ENCODE measurements around the gene SMIM32. TPM values are rescaled to one million over a fixed set of nuclear protein-coding genes. Genes with fewer than 3 reads are reported as not detected.

The SMIM32 gene
- total RNA-seq, 2 donors from 2014 or later: 0.36 to 1.9 TPM

GRCh38 chr5:136225796-136226195 is 32.8 kb upstream of the SMIM32 start:
- H3K27ac ChIP-seq: no peak overlapping the region
- H3K4me3 ChIP-seq: no peak overlapping the region
- DNase-seq (ENCODE audit: low spot score): no peak
- H3K4me1 ChIP-seq (replicated peaks): no peaks in the 10 kb centered on the region
- WGBS: 31% methylated on average over 2 of the region's 2 CpGs
- intact Hi-C loops (cut with DNase I): no loop called here
- no peak for TF ChIP-seq POLR2A (IDR thresholded peaks at IDR 0.05)
- TF ChIP-seq POLR2AphosphoS5 (IDR thresholded peaks at IDR 0.05): peak; percentile 18
- no peaks in the 10 kb centered on the region for H3K27me3 ChIP-seq (replicated peaks; ENCODE audit: insufficient read depth)
- no peaks in the 10 kb centered on the region for H3K9me3 ChIP-seq
- no peaks in the 10 kb centered on the region for H3K36me3 ChIP-seq

DNA sequence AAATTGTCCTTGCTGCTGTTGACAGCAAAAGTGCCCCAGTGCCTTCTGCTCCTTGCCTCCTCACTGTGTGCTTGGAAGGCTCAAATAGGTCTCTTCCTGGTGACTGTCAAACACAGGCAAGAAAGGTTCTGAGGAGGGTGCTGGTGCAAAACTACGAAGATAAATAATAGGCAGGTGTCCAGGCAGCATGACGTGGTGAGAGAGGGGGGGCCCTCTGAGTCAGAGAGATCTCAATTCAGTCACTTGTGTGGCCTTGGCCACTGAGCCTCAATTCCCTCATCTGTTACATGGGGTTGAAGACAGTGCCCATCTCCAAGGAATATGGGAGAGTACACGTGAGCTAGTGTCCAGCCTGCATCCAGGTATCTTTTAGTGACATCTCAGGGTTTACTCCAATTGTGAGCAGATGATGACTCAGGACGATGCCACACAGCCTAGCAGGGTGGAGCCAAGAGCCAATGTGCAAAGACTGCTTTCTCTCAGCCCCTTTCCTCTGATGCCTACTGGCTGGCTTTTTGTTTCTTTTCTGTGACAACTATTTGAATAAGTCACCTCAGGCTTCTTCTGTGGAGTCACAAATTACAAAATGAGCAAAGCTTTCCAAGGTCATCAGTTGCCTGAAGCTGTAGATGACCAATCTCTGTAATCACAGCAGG is 29.7 kb upstream of the SMIM32 start:
- intact Hi-C loops (cut with DNase I): no loop called here
- Histone ChIP-seq H3K4me3 (no peak overlapping the region), H3K27ac (no peak overlapping the region), H3K36me3 (no peaks in the 10 kb centered on the region), H3K27me3 (replicated peaks; ENCODE audit: insufficient read depth) (no peaks in the 10 kb centered on the region), H3K9me3 (no peaks in the 10 kb centered on the region), H3K4me1 (replicated peaks) (no peaks in the 10 kb centered on the region)
- DNase-seq (ENCODE audit: low spot score): no peak
- 68% methylated on average over 4 of the region's 4 CpGs for WGBS
- TF ChIP-seq CTCF (IDR thresholded peaks at IDR 0.05) (no peak), POLR2A (IDR thresholded peaks at IDR 0.05) (no peak), POLR2AphosphoS5 (IDR thresholded peaks at IDR 0.05) (no peak)

DNA sequence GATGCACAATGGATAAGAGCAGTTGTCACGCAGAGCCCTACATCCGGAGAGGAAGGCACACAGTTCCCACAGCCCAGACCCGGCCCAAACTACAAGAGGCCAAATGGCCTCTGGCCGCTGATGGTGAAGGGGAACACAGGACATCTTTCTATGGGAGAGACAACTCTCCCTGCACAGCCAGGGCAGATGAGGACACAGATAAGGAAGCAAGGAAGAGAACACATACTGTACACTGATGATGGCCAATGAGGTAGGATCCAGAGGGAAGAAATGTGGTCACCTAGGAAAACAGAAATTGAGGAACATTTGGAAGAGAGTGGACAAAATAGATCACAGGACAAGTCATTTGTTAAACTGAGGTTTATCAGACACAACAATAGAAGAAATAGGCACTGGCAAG is 28.4 kb upstream of the SMIM32 start:
- 95% methylated on average over 4 of the region's 4 CpGs for WGBS
- Histone ChIP-seq H3K9me3 (no peaks in the 10 kb centered on the region), H3K27ac (no peak overlapping the region), H3K36me3 (no peaks in the 10 kb centered on the region), H3K27me3 (replicated peaks; ENCODE audit: insufficient read depth) (no peaks in the 10 kb centered on the region), H3K4me1 (replicated peaks) (no peaks in the 10 kb centered on the region), H3K4me3 (no peak overlapping the region)
- DNase-seq (ENCODE audit: low spot score): no peak
- TF ChIP-seq POLR2AphosphoS5 (IDR thresholded peaks at IDR 0.05): no peak
- TF ChIP-seq POLR2A (IDR thresholded peaks at IDR 0.05): no peak
- TF ChIP-seq CTCF (IDR thresholded peaks at IDR 0.05): no peak
- intact Hi-C loops (cut with DNase I): no loop called here

GRCh38 chr5:136216230-136216629 is 23.3 kb upstream of the SMIM32 start:
- no peaks in the 10 kb centered on the region for H3K9me3 ChIP-seq
- intact Hi-C loops (cut with DNase I): loop anchor here (10.0 kb wide), 1 partner anchor 651 kb away; no protein-coding TSS in a partner anchor
- no peaks in the 10 kb centered on the region for H3K36me3 ChIP-seq
- H3K4me1 ChIP-seq (replicated peaks): no peaks in the 10 kb centered on the region
- no peak overlapping the region for H3K27ac ChIP-seq
- 79% methylated on average over 8 of the region's 8 CpGs for WGBS
- DNase-seq (ENCODE audit: low spot score): no peak
- no peak overlapping the region for H3K4me3 ChIP-seq
- H3K27me3 ChIP-seq (replicated peaks; ENCODE audit: insufficient read depth): no peaks in the 10 kb centered on the region
- TF ChIP-seq POLR2A (IDR thresholded peaks at IDR 0.05) (no peak), CTCF (IDR thresholded peaks at IDR 0.05) (no peak), POLR2AphosphoS5 (IDR thresholded peaks at IDR 0.05) (no peak)

GRCh38 chr5:136215812-136216211 is 22.9 kb upstream of the SMIM32 start:
- Histone ChIP-seq H3K27me3 (replicated peaks; ENCODE audit: insufficient read depth) (no peaks in the 10 kb centered on the region), H3K36me3 (no peaks in the 10 kb centered on the region), H3K27ac (no peak overlapping the region), H3K9me3 (no peaks in the 10 kb centered on the region), H3K4me1 (replicated peaks) (no peaks in the 10 kb centered on the region), H3K4me3 (no peak overlapping the region)
- TF ChIP-seq POLR2AphosphoS5 (IDR thresholded peaks at IDR 0.05): no peak
- no peak for TF ChIP-seq POLR2A (IDR thresholded peaks at IDR 0.05)
- no peak for TF ChIP-seq CTCF (IDR thresholded peaks at IDR 0.05)
- DNase-seq (ENCODE audit: low spot score): no peak
- intact Hi-C loops (cut with DNase I): loop anchor here (10.0 kb wide), 1 partner anchor 651 kb away; no protein-coding TSS in a partner anchor
- 79% methylated on average over 4 of the region's 4 CpGs for WGBS

Measured in prostate gland (tissue), 2 donors.